ENCODE results near the gene CRB1. TPM values are rescaled to one million over a fixed set of nuclear protein-coding genes. Genes with fewer than 3 reads are reported as not detected.

CRB1 gene
- total and polyA plus RNA-seq, 12 donors: 0.04 to 1.5 (median 0.42) TPM; not detected in 2

- Histone ChIP-seq H3K4me1 (no peaks in the 10 kb centered on the region), H3K27me3 (no peaks in the 10 kb centered on the region), H3K27ac (no peak overlapping the region), H3K36me3 (no peaks in the 10 kb centered on the region), H3K4me3 (no peak overlapping the region), H3K9me3 (no peaks in the 10 kb centered on the region)
- ATAC-seq: no peak
- 75 to 83% methylated on average over 2 of the region's 2 CpGs for WGBS, 2 donors
- DNase-seq: no peak
- intact Hi-C loops (cut with DNase I): no loop called here
- TF ChIP-seq CTCF (IDR thresholded peaks at IDR 0.05): no peak
Observed at GRCh38 chr1:197366996-197367395, 98.9 kb downstream of the CRB1 start.

GRCh38 chr1:197367627-197368026 lies 99.6 kb downstream of the CRB1 start:
- Histone ChIP-seq H3K9me3 (no peaks in the 10 kb centered on the region), H3K27me3 (no peaks in the 10 kb centered on the region), H3K4me1 (no peaks in the 10 kb centered on the region), H3K36me3 (no peaks in the 10 kb centered on the region), H3K27ac (no peak overlapping the region), H3K4me3 (no peak overlapping the region)
- DNase-seq (no peak), ATAC-seq (no peak)
- intact Hi-C loops (cut with DNase I): no loop called here
- WGBS, 2 donors: 81 to 90% methylated on average over 7 of the region's 7 CpGs
- TF ChIP-seq CTCF (IDR thresholded peaks at IDR 0.05): no peak

- Histone ChIP-seq H3K27me3 (no peaks in the 10 kb centered on the region), H3K4me3 (no peak overlapping the region), H3K36me3 (no peaks in the 10 kb centered on the region), H3K27ac (no peak overlapping the region), H3K9me3 (no peaks in the 10 kb centered on the region), H3K4me1 (no peaks in the 10 kb centered on the region)
- 78 to 84% methylated on average over 1 of the region's 1 CpG for WGBS, 2 donors
- no peak for TF ChIP-seq CTCF (IDR thresholded peaks at IDR 0.05)
- ATAC-seq (no peak), DNase-seq (no peak)
- intact Hi-C loops (cut with DNase I): no loop called here
Observed at GRCh38 chr1:197374428-197374827, 106.4 kb downstream of the CRB1 start.

- H3K27me3 ChIP-seq: no peaks in the 10 kb centered on the region
- whole genome bisulfite sequencing, 2 donors: 65 to 69% methylated on average over 6 of the region's 6 CpGs
Observed at GRCh38 chr1:197384471-197384870, 116.4 kb downstream of the CRB1 start.

More at GRCh38 chr1:197384471-197384870, 116.4 kb downstream of the CRB1 start:
- H3K4me1 ChIP-seq: no peaks in the 10 kb centered on the region
- H3K27ac ChIP-seq: no peak overlapping the region
- H3K36me3 ChIP-seq: no peaks in the 10 kb centered on the region
- H3K9me3 ChIP-seq: no peaks in the 10 kb centered on the region
- intact Hi-C loops (cut with DNase I): no loop called here
- no peak for ATAC-seq
- H3K4me3 ChIP-seq: no peak overlapping the region
- no peak for TF ChIP-seq CTCF (IDR thresholded peaks at IDR 0.05)
- DNase-seq: no peak

Data from heart right ventricle (tissue), 16 donors.